ENCODE measurements around the gene BICDL2.

BICDL2 gene

DNA sequence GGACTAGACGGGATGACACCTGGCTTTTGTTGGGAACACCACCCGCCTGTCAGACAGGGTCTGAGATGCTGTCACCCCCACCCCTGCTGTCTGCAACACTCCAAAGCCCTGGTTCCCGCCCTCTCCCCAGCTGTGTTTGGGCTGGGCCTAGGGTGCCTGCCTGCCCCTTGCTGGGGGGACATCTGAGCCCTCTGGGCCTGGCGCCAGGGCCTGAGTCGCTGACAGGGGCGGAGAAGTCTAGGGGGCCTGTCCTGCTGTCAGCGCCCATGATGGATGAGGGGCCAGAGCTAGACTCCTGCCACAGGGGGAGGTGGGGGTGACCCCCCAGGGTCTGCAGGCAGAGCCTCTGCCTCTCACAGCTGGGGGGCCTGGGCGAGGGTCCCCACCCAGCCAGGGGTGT is 48.9 kb downstream of the BICDL2 start:
- Histone ChIP-seq H3K27me3 (ENCODE audit: insufficient read depth, low read length) (no peaks in the 10 kb centered on the region), H3K9ac (ENCODE audit: low read depth, low read length) (no peak overlapping the region), H3K36me3 (ENCODE audit: insufficient read depth, low read length) (no peaks in the 10 kb centered on the region), H3K9me3 (ENCODE audit: insufficient read depth, low read depth, low read length) (no peaks in the 10 kb centered on the region), H3K27ac (ENCODE audit: low read depth, low read length) (no peak overlapping the region), H3K4me3 (ENCODE audit: low read length) (no peak overlapping the region), H3K4me1 (ENCODE audit: insufficient read depth, low read length) (peaks cover 20% of the 10 kb centered on the region)
- WGBS: 70% methylated on average over 8 of the region's 8 CpGs

- Histone ChIP-seq H3K27me3 (ENCODE audit: insufficient read depth, low read length) (no peaks in the 10 kb centered on the region), H3K4me1 (ENCODE audit: insufficient read depth, low read length) (peaks cover 23% of the 10 kb centered on the region), H3K9ac (ENCODE audit: low read depth, low read length) (no peak overlapping the region), H3K9me3 (ENCODE audit: insufficient read depth, low read depth, low read length) (no peaks in the 10 kb centered on the region), H3K27ac (ENCODE audit: low read depth, low read length) (no peak overlapping the region), H3K4me3 (ENCODE audit: low read length) (no peak overlapping the region), H3K36me3 (ENCODE audit: insufficient read depth, low read length) (no peaks in the 10 kb centered on the region)
- 87% methylated on average over 9 of the region's 9 CpGs for WGBS
These were observed 49.5 kb downstream of the BICDL2 start for GRCh38 chr16:2987286-2987685.

DNA sequence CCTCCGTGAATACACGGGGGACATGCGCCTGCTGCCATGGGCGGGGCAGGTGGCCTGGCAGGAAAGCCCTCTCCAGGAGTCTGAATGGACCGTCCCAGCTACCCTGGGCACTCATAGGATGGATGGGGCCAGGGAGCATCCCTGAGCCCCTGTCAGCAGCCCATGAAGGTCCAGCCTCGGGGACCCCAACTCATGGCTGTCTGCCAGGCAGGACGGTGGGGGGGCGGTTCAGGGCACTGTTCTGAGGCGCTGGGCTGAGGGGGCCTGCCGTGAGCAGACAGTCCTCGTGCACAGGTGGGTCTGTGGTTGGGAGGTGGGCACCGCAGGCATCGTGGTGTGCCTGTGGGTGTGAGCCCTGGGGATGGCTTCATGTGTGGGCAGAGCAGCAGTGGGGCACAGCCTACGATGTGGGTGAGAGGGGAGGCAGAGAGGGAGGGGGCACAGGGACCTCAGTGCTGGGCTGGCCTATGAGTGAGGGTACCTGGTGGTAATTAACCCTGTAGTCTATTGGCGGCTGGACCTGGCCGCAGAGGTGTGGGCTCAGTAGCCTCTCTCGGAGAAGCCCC is 50.0 kb downstream of the BICDL2 start:
- Histone ChIP-seq H3K9ac (ENCODE audit: low read depth, low read length) (no peak overlapping the region), H3K9me3 (ENCODE audit: insufficient read depth, low read depth, low read length) (no peaks in the 10 kb centered on the region), H3K27ac (ENCODE audit: low read depth, low read length) (no peak overlapping the region), H3K36me3 (ENCODE audit: insufficient read depth, low read length) (no peaks in the 10 kb centered on the region), H3K27me3 (ENCODE audit: insufficient read depth, low read length) (no peaks in the 10 kb centered on the region), H3K4me3 (ENCODE audit: low read length) (no peak overlapping the region), H3K4me1 (ENCODE audit: insufficient read depth, low read length) (peaks cover 29% of the 10 kb centered on the region)
- 90% methylated on average over 17 of the region's 17 CpGs for WGBS

- no peak overlapping the region for H3K27ac ChIP-seq (ENCODE audit: low read depth, low read length)
- WGBS: 92% methylated on average over 15 of the region's 15 CpGs
These were observed 50.8 kb downstream of the BICDL2 start for GRCh38 chr16:2985893-2986355.

GRCh38 chr16:2985462-2985861 is 51.3 kb downstream of the BICDL2 start:
- WGBS: 92% methylated on average over 9 of the region's 9 CpGs
- no peaks in the 10 kb centered on the region for H3K36me3 ChIP-seq (ENCODE audit: insufficient read depth, low read length)
- no peaks in the 10 kb centered on the region for H3K9me3 ChIP-seq (ENCODE audit: insufficient read depth, low read depth, low read length)
- peaks cover 32% of the 10 kb centered on the region for H3K4me1 ChIP-seq (ENCODE audit: insufficient read depth, low read length)
- H3K9ac ChIP-seq (ENCODE audit: low read depth, low read length): no peak overlapping the region
- no peak overlapping the region for H3K4me3 ChIP-seq (ENCODE audit: low read length)
- no peak overlapping the region for H3K27ac ChIP-seq (ENCODE audit: low read depth, low read length)
- H3K27me3 ChIP-seq (ENCODE audit: insufficient read depth, low read length): no peaks in the 10 kb centered on the region

More at GRCh38 chr16:2985893-2986355, 50.8 kb downstream of the BICDL2 start:
- Histone ChIP-seq H3K4me3 (ENCODE audit: low read length) (no peak overlapping the region), H3K9ac (ENCODE audit: low read depth, low read length) (no peak overlapping the region), H3K9me3 (ENCODE audit: insufficient read depth, low read depth, low read length) (no peaks in the 10 kb centered on the region), H3K4me1 (ENCODE audit: insufficient read depth, low read length) (peaks cover 35% of the 10 kb centered on the region), H3K36me3 (ENCODE audit: insufficient read depth, low read length) (no peaks in the 10 kb centered on the region), H3K27me3 (ENCODE audit: insufficient read depth, low read length) (no peaks in the 10 kb centered on the region)

GRCh38 chr16:2983706-2984136 is 53.0 kb downstream of the BICDL2 start:
- Histone ChIP-seq H3K4me1 (ENCODE audit: insufficient read depth, low read length) (peaks cover 27% of the 10 kb centered on the region), H3K36me3 (ENCODE audit: insufficient read depth, low read length) (no peaks in the 10 kb centered on the region), H3K4me3 (ENCODE audit: low read length) (no peak overlapping the region), H3K9me3 (ENCODE audit: insufficient read depth, low read depth, low read length) (no peaks in the 10 kb centered on the region), H3K27me3 (ENCODE audit: insufficient read depth, low read length) (no peaks in the 10 kb centered on the region), H3K9ac (ENCODE audit: low read depth, low read length) (no peak overlapping the region), H3K27ac (ENCODE audit: low read depth, low read length) (no peak overlapping the region)
- 16% methylated on average over 42 of the region's 42 CpGs for WGBS

DNA sequence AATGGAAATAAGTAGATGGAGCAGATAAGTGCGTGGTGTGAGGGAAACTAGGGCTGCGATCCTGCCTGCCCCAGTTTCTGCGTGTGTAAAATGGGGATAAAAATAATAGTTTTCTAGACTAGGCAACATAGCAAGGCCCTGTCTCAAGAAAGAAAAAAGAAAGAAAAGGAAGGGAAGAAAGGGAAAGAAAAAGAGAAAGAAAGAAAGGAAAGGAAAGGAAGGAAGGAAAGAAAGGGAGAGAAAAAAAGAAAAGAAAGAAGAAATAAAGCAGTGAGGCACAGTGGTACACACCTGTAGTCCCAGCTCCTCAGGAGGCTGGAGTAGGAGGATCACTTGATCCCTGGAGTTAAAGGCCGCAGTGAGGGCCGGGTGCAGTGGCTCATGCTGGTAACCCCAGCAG is 54.3 kb downstream of the BICDL2 start:
- Histone ChIP-seq H3K4me3 (ENCODE audit: low read length) (no peak overlapping the region), H3K36me3 (ENCODE audit: insufficient read depth, low read length) (peaks cover 10% of the 10 kb centered on the region), H3K27me3 (ENCODE audit: insufficient read depth, low read length) (no peaks in the 10 kb centered on the region), H3K4me1 (ENCODE audit: insufficient read depth, low read length) (peaks cover 27% of the 10 kb centered on the region), H3K9ac (ENCODE audit: low read depth, low read length) (no peak overlapping the region), H3K9me3 (ENCODE audit: insufficient read depth, low read depth, low read length) (no peaks in the 10 kb centered on the region), H3K27ac (ENCODE audit: low read depth, low read length) (peak overlapping the region; percentile 95)
- WGBS: 67% methylated on average over 5 of the region's 5 CpGs

- Histone ChIP-seq H3K36me3 (ENCODE audit: insufficient read depth, low read length) (peaks cover 15% of the 10 kb centered on the region), H3K27me3 (ENCODE audit: insufficient read depth, low read length) (no peaks in the 10 kb centered on the region), H3K4me3 (ENCODE audit: low read length) (peak overlapping the region; percentile 69), H3K9me3 (ENCODE audit: insufficient read depth, low read depth, low read length) (no peaks in the 10 kb centered on the region), H3K9ac (ENCODE audit: low read depth, low read length) (peak overlapping the region; percentile 91), H3K27ac (ENCODE audit: low read depth, low read length) (peak overlapping the region; percentile 95), H3K4me1 (ENCODE audit: insufficient read depth, low read length) (peaks cover 27% of the 10 kb centered on the region)
- WGBS: 4% methylated on average over 4 of the region's 4 CpGs
These were observed 54.9 kb downstream of the BICDL2 start for GRCh38 chr16:2981899-2982250.

- Histone ChIP-seq H3K27ac (ENCODE audit: low read depth, low read length) (peak overlapping the region; percentile 95), H3K27me3 (ENCODE audit: insufficient read depth, low read length) (no peaks in the 10 kb centered on the region), H3K9ac (ENCODE audit: low read depth, low read length) (peak overlapping the region; percentile 91), H3K4me3 (ENCODE audit: low read length) (peak overlapping the region; percentile 69), H3K36me3 (ENCODE audit: insufficient read depth, low read length) (peaks cover 20% of the 10 kb centered on the region), H3K4me1 (ENCODE audit: insufficient read depth, low read length) (peaks cover 27% of the 10 kb centered on the region), H3K9me3 (ENCODE audit: insufficient read depth, low read depth, low read length) (no peaks in the 10 kb centered on the region)
- 14% methylated on average over 32 of the region's 33 CpGs for WGBS
These were observed 55.4 kb downstream of the BICDL2 start for GRCh38 chr16:2981177-2981898.

DNA sequence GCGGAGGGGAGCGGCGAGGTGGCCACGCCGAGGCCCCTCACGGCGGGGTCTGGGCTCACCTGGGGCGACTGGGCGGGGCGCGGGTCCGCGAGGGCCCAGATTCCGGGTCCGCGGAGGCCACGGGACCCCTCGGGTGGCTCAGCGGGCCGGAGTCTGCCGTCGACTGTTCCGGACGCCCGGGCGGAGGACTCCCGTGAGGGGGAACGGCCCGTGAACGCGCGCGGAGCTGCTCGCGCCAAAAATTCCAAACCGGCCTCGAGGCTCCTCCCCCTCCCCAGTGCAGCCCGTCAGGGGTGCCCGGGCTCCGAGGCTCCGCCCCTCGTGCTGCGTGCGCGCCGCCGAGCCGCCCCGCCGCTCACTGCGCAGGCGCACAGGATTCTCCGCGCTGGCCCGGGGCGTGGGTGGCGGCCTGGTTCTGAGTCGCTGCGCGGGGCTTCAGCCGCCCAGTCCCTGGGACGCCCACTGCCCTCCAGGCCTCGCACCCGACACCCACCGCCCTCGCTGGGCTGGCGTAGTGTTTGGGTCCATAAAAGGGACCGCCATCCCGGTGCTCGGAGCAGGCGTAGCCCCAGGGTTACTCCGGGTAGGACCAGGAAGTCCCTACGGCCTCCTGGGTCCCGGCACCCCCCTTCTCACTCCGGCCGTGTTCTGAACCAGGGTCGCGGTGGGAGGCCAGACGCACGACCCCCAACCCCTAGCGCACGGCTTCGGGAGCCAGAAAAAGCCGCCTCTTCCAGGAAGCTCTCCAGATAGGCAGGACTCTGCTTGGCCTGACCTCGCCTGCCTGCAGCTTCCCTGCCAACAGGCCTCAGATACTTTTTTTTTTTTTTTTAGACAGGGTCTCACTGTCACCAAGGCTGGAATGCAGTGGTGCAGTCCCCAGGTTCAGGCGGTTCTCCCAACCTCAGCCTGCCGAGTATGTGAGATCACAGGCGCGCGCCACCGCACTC is 56.2 kb downstream of the BICDL2 start, which contains the start of gene PKMYT1:
Gene PKMYT1 (minus strand): TSS at position 220 of the 950 bp plus-strand sequence. CDS start 789 bp downstream, outside the sequence.
- H3K27me3 ChIP-seq (ENCODE audit: insufficient read depth, low read length): no peaks in the 10 kb centered on the region
- peaks cover 29% of the 10 kb centered on the region for H3K36me3 ChIP-seq (ENCODE audit: insufficient read depth, low read length)
- H3K9ac ChIP-seq (ENCODE audit: low read depth, low read length): peak within 1 kb of the TSS; percentile 91
- peak within 1 kb of the TSS; percentile 69 for H3K4me3 ChIP-seq (ENCODE audit: low read length)
- H3K27ac ChIP-seq (ENCODE audit: low read depth, low read length): peak within 1 kb of the TSS; percentile 95
- WGBS: 4% methylated on average over 91 of the region's 91 CpGs
- peaks cover 27% of the 10 kb centered on the region for H3K4me1 ChIP-seq (ENCODE audit: insufficient read depth, low read length)
- H3K9me3 ChIP-seq (ENCODE audit: insufficient read depth, low read depth, low read length): no peaks in the 10 kb centered on the region
